ENCODE results near the gene TBC1D17.
A peak's percentile ranks its signal among the peaks of the same experiment; 100 is the strongest.

Gene TBC1D17

GRCh38 chr19:49895566-49896297 lies 18.2 kb downstream of the TBC1D17 start:
- DNase-seq, result no peak

- peak; percentile 8 for DNase-seq
Observed at GRCh38 chr19:49896863-49897621, 19.5 kb downstream of the TBC1D17 start, which contains the start of gene IL4I1. Gene IL4I1 (minus strand): TSS chr19:49896887. CDS start chr19:49896160, 727 bp downstream.

- DNase-seq, result no peak
Observed at GRCh38 chr19:49904136-49904535, 26.6 kb downstream of the TBC1D17 start.

- peak; percentile 38 for DNase-seq
Observed at GRCh38 chr19:49906879-49907564, 29.5 kb downstream of the TBC1D17 start.

GRCh38 chr19:49907745-49908446 lies 30.4 kb downstream of the TBC1D17 start:
- no peak for DNase-seq

GRCh38 chr19:49908480-49909420 lies 31.2 kb downstream of the TBC1D17 start:
- no peak for DNase-seq

- DNase-seq, result no peak
Observed at GRCh38 chr19:49910179-49910578, 32.7 kb downstream of the TBC1D17 start.

GRCh38 chr19:49911381-49912145 lies 34.1 kb downstream of the TBC1D17 start:
- peak; percentile 16 for DNase-seq

- DNase-seq, result no peak
Observed at GRCh38 chr19:49912965-49913685, 35.6 kb downstream of the TBC1D17 start.

- DNase-seq, result no peak
Observed at GRCh38 chr19:49913720-49914119, 36.2 kb downstream of the TBC1D17 start.

- no peak for DNase-seq
Observed at GRCh38 chr19:49915271-49915670, 37.8 kb downstream of the TBC1D17 start.

GRCh38 chr19:49916839-49917733 lies 39.6 kb downstream of the TBC1D17 start:
- DNase-seq, result no peak

GRCh38 chr19:49918089-49918488 lies 40.6 kb downstream of the TBC1D17 start:
- DNase-seq, result no peak

- DNase-seq, result no peak
Observed at GRCh38 chr19:49920624-49921363, 43.3 kb downstream of the TBC1D17 start.

GRCh38 chr19:49921871-49922795 lies 44.6 kb downstream of the TBC1D17 start:
- DNase-seq, result no peak

GRCh38 chr19:49923055-49924003 lies 45.8 kb downstream of the TBC1D17 start:
- no peak for DNase-seq

Measured in midbrain (tissue), 1 donor.